Measurements from ENCODE around the gene BICD1. TPM values are rescaled to one million over a fixed set of nuclear protein-coding genes. Genes with fewer than 3 reads are reported as not detected.

Gene BICD1
- polyA plus RNA-seq, 4 donors: 19.6 to 25.3 (median 21.8) TPM

Other genes starting within 250 kb of the BICD1 start
- 10 to 100 TPM; 44.9 to 62.2 (median 50.9) TPM for gene RESF1, start 147.4 kb upstream of the BICD1 start, polyA plus RNA-seq (ENCODE audit: insufficient read length in 4 of 4)

Data from left renal cortex interstitium (tissue), 4 donors.